Activated T-helper 1 cell treated with Interleukin-2 at 50 U/mL for 16 hours (primary cell): ENCODE data around the gene AK6.
"Not testable (repeated sequence)": the region's sequence is repeated elsewhere in the genome, so short reads cannot be mapped to it uniquely, and the experiment has no call there.

Experiments
- DNase-seq: peaks from one replicate; pipeline ENCODE4 v3.0.0-alpha.2; 2020; ENCODE audit warnings: low read depth

AK6 gene

DNA sequence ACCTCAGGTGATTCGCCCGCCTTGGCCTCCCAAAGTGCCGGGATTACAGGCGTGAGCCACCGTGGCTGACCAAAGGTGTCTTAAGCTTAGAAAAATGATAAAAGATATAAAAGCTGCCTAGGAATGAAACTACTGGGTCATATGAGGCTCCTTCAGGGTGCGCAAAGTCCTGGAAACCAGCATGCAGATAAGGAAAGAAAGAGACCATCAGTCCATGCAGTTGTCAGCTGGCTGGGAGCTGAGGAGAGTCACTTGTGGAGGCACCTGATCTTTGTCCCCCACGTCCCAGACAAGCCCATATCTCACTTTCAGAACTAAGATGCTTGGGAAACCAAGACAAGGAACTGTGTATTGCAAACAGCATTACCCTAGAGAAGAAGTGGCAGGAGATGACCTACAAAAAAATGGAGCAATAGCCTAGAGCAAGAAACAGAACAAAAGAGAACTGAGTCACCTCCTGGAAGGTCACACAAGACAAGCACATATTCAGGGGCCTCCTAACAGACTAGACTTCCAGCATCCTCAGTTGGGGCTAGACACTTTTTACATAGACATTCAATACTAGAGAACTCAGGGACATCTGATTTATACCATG lies 33.9 kb downstream of the AK6 start:
- DNase-seq = no peak

GRCh38 chr5:69334793-69335268 lies 34.5 kb downstream of the AK6 start:
- DNase-seq = peak; percentile 52

- not testable (repeated sequence) for DNase-seq
Observed at GRCh38 chr5:69333668-69334315, 35.5 kb downstream of the AK6 start.

- DNase-seq = no peak
Observed at GRCh38 chr5:69331528-69332445, 37.5 kb downstream of the AK6 start.

DNA sequence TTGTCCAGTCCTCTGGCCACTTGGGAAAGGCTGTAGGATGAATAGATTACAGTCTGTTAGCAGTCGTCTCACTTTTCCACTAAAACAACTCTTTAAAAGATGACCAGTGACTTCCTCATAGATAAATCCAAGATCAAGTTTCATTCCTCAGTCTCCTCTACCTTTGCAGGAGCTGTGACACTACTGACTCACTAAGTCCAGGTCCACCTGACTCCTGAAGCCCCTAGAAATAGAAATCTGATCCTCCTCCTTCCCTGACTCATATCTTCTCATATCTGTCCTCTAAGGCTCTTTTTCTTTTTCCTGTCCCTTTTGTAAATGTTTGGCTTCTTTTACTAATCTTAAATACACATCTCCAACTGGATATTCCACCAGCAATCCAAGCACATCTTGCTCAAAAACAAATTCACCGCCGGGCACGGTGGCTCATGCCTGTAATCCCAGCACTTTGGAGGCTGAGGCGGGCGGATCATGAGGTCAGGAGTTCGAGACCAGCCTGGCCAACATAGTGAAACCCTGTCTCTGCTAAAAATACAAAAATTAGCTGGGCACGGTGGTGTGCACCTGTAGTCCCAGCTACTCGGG lies 39.3 kb downstream of the AK6 start:
- no peak for DNase-seq

DNA sequence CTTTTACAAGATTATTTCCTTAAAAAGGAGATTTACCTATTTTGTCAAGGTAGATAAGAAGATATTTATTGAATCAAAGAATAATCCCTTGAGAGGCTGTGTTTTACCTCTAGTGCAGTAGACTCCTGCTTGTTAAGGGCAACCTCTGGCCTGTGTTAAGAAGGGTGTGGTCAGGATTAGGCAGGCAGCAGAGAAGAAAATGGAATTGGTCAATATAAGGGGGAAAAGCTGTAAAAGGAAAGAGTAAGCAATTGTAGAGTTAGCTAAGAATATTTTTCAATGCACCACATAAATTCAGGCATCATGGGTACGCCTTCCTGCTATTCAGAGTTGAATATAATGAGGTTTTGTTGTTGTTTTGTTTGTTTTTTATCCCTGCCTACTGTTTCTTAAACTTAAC lies 43.0 kb downstream of the AK6 start:
- no peak for DNase-seq

DNA sequence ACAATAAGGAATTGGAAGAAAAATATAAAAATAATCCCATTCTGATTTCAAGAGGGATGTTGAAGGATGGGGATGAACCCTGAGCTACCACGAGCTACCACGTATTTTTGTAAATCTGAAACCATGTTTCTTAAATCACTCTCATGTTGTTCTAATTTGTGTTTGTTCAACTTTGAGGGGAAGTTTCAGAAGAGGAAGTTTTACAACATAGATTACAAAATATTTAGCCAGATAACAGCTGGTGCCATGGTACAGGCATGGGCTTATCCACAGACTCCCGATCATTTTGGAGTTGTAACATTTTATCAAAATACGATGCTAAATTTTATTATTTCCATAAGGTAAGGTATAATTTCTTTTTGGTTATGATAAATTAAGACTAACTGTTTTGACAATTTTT lies 51.9 kb downstream of the AK6 start:
- DNase-seq = no peak

- DNase-seq = no peak
Observed at GRCh38 chr5:69315972-69316371, 53.3 kb downstream of the AK6 start.

- no peak for DNase-seq
Observed at GRCh38 chr5:69313428-69313827, 55.9 kb downstream of the AK6 start.

DNA sequence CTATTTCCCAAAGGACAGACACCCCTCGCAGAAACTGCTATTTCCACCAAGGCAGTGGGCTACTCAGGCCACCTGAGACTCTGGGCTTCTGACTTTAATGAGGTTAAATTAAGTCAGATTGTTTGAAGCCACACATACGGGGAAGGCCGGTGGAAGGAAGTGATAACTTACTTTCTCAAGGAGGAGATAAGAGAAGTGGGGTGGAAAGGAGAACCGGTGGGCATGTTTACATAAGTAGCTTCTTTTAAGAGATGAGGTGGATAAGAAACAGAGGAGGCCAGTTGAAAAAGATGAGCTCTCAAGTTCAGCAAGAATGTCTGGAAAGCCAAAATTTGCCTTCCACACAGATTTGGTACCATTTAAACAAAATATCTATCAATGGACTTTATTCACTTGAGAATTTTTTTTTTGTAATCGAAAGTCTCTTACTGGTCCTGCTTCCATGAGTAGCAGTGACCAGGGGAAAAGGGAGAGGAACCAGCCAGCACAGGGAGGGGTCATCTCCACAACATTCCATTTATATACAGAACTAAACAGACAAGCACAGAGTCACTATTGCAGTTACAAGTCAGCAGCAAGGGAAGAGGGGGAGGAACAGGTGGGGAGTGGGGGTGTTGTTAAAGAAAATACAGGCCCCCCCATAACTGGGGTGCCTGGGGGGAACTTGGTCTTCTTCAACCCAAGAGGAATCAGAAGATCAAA lies 56.7 kb downstream of the AK6 start:
- DNase-seq = no peak

DNA sequence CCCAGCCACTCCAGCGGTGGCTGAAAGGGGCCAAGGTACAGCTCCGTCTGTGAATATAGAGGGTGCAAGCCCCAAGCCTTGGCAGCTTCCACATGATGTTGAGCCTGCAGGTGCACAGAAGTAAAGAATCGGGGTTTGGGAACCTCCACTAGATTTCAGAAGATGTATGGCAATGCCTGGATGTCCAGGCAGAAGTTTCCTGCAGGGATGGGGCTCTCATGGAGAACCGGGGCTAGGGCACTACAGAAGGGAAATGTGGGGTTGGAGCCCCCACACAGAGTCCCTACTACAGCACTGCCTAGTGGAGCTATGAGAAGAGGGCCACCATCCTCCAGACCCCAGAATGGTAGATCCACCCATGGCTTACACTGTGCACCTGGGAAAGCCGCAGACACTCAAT lies 59.9 kb downstream of the AK6 start:
- DNase-seq = no peak

DNA sequence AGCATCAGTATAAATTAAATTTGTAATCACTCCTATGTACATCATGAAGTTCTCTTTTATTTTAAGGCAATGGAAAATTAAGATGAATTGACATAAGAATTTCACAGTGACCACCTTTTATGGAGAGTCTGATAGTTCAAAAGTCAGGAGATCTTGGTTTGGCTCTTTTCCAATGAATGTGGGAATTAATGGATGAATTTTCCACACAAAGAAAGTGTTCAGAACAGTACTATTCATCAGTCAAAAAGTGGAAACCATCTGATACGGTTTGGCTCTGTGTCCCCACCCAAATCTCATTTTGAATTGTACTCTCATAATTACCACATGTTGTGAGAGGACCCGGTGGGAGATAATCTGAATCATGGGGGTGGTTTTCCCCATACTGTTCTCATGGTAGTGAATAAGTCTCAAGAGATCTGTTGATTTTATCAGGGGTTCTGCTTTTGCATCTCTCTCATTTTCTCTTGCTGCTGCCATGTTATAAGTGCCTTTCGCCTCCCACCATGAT lies 61.2 kb downstream of the AK6 start:
- DNase-seq = no peak

DNA sequence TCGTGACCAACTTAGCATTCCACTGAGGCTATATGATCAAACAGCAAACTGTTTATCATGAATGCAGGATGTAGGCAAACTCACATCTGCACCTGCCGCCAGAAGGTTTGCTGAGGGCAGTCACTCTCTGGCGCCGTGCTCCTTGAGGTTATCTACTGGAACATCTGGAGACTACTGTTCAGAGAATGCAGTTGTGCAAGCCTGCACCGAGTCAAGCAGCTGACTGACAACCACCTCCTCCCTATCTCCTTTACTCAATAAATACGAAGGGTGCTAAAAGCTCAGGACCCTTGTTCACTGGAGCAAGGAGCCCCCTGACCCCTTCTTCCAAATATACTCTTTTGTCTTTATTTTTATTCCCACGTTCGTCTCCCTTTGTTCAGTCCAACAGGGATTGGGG lies 63.8 kb downstream of the AK6 start:
- DNase-seq = no peak
